ENCODE results near the gene SLC8A1.
A peak's percentile ranks its signal among the peaks of the same experiment; 100 is the strongest.

The SLC8A1 gene

DNA sequence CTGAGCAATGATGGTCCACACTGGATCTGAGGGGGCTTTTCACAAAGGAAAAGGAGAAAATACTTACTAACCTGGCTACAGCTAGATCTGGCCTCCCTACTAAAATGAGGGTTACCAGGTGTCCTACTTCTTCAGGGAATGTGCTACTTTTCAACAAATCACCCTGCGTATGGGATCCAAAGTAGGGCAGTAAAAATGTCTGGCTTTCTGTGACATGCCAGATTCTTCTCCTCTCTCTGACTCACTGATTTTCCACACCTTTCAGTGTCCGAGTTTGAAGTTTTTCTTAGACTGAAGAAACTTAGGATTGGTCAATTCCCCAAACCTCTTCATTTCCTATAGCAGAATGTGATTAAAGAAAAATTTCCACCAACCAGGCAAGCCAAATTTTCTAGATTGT, 71.2 kb downstream of the SLC8A1 start:
- no peak for DNase-seq

DNA sequence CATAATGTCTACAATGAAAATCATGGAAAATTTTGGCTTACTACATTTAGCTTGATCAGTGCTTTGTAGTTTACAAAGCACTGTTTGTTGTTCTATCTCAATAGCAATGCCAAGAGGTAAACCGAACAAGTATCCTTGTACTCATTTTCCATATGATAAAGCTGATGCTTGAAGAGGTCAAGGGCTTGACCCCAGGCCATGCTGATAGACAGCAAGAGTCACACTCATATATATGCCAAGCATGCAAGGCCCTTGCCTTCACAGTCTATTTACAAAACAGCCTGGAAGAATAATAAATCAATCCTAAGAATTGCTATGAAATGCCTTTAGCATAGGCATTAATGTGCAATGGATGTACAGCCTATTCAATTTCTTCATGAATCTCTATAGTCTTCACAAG, 71.8 kb downstream of the SLC8A1 start:
- DNase-seq = no peak

DNA sequence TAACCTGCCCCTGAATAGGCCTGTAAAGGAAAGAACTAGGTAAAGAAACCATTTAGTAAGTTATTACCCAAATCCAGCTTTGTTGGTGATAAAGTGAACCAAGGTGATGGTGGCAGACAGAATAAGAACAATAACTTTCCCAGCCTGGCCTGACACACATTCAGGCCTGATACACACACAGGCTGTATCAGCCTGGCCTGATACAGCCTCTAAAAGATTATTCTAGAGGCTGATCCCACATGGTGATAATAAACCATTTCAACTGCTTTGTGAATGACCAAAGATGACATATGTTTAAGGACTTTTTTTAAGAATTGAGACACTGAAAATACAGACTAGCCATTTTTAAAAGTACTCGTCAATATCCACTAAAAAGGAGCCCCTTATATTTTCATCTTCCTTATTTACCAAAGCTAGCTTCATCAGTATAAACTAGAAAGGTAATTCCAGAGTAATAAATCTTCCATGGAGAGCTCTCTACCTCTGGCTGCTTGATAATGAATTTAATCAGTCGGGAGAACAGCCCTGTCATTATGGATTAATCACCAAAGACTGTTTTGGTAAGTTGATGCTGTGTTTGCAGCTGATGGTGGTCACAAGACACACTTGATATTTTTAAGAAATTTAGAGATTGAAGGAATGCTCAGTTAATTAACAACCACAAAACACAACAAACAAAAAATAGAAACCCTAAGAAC, 77.2 kb downstream of the SLC8A1 start:
- DNase-seq = no peak

DNA sequence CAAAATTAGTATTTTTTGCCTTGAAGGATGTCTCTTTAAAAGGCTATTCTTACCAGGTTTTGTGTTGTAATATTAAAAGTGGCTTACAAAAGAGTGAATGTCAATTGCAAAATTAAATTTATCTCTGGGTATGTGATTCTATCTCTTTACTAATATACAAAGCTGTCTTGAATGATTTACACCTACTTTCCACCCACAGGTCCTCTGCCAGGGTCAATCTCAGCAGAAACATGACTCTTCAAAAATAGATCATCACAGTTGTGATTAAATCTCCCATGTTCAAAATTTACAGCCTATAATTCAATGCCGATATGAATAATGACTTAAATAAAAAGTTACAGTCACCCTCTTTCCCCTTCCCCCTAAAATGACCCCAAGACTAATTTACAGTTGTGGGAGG, 78.8 kb downstream of the SLC8A1 start:
- DNase-seq = no peak

DNA sequence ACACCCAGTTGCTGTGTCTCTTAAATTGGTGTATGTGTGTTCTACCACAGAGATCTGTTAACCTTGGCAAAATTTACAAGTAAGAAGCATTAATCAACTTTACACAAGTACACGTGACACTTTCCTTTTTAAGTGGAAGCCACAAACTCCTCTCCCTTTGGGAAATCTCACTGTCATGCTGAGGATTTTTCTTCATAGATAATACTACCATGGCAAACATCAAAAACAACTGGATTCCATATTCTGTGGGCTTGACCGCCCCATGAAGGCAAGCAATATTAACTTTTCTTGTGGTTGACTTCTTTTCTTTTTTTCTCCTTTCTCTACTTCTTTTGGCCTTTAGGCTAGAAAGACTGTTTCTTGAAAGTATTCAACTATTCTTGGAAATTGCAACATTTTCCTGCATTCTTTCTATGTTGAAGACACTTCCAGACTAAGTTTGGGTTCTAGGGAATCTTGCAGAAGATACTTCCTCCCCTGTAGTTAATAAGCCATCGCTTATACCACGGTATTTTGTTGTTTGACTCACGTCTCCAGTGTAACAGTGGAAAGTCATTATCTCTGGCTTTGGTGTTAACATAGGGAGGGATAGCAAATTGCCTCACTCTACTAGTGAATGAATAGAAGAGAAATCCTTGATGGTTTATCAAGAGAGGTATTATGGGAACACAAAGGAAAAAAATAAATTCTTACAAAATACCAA, 79.5 kb downstream of the SLC8A1 start:
- DNase-seq = no peak

DNA sequence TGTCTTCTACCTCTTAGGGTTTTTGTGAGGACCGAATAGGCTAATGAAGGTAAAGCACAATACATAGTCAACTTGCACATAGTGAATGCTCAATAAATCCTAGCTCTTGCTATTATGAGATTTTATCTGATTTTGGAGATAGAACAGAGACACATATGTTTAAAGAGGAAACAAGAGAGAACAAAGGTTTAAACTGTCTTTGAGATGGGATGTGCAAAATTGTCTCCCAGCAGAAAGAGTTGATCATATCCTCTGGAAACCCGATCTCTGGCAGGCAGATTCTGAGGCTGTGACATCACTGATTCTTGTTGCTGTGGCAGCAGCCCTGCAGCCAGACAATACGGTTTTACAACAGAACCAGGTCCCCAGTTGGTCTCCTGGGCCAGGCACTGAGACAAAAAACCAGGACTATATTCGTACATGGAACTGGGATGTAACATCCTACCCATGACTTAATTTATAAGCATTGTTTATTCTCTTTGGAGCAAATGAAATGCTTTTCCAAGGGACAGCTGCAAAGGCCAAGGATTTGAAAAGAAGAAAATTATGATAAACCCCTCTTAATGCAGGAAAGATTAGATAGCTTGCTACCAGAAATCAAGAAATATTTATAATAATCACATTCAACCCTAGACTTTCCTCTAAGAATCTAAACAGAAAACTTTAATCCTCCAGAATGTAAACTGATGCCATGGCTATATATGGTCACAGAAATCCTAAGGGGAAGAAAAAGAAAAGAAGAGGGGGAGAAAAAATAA, 80.2 kb downstream of the SLC8A1 start:
- DNase-seq = no peak

DNA sequence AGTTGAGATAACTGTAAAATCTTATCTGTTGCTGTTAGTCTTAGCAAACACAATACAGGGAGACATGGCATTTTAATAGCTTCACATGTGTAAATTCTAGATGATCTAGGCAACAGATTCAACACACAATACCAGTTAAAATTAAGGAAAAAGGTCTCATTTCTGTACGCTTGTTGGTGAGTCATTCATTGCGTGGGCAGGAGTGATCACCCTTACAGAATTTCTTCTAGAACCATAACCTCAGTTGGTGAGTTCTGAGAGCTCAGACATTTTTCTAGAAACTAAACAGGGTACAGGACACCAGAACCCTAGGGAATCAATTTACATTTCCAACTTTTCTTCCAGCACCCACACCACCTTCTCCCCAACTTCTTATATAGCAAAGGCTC, 81.9 kb downstream of the SLC8A1 start:
- no peak for DNase-seq

DNA sequence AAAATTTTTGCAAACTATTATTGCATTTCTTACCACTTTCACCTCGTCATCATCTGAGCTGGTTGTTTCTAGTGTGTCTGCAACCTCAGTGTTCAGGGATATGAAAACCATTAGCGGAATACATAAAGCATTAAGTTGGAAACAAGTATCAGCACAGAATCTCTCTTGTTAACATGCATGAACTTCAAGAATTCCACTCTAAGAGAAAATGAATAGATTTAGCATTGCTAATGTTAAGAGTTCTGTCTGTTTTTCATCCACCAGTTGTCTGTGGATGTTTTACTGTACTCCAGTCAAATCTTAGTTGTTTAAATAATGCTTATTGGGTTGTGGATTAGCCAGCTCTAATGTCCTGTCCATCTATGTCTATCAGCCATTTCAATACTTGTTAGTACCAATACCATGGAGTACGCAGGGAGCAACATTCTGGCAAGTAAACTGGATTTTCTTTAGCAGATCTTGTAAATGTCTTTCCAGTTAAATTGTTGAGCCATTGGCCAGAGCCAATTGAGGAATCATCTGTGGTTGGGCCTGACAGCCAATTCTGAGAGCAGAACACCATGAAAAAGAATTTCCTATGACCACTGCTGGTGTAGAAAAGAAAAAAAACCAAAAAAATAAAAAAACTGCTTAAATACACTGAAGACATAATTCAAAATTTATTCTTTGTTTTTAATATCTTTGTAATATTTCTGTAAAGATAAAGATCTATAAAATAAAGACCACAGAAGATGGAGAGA, 82.5 kb downstream of the SLC8A1 start:
- no peak for DNase-seq

DNA sequence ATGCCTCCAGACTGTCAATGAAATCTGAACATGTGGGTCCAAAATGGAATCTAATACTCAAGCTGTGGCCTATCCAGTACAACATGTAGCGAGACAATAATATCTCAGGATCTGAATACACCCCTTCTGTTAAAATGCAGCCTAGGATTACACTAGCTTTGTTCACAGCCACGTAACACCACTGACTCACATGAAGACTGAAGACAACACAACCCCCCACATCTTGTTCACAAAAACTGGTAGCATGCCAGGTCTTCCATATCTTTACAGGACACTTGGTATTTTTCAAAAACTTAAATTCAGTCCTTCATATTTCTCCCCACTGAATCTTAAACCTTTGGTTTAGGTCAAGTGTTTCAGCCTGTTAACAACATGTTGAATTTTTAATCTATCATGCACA, 84.2 kb downstream of the SLC8A1 start:
- DNase-seq = no peak

DNA sequence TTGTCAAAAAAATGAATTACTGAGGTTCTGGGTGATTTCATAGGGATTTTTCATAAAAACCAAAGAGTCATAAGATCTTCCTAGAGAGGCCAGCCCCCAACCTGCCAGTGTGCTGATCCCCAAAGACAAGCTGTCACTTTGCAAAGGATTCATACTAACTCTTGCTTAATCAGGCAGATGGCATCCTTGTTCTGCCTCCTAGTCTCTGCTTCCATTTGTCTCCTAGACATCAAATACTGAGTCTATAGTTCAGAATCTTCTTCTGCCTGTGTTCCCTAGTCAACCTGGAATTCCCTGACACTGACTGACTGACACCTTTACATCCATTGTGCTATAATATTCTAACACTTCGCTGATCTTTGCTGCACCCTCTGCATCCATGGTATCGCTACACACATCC, 84.9 kb downstream of the SLC8A1 start:
- DNase-seq = no peak

DNA sequence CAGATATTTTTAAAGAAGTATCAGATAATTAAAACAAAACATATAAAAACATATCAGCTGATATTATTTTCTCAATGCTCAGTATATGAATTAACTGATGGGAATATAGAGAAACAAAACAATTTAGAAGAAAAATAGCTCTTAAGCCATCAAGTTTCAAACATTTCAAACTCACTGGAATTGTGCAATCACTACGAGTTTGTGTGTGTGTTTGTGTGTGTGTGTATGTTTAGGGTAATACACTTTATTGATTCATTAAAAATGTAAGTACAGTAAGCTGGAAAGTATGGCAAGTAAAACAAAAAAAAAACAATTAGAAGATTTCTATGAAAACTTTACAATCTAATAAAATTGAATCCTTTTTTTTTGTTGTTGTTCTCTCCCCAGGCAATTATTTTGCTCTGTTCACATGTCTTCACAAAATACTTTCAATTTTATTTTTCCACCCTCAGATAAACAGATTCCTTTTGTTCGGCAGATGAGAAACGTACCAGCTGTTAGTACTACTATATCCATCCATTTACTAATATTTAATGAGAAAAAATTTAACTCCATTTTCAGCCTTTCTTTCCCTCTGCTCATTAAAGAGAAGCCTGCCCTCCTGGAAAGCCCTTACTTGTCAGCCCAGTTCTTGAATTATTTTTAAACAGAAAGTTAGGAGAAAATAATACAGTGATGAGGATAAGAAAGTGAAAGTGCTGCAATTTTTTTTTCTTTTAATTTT, 87.6 kb downstream of the SLC8A1 start:
- DNase-seq = peak in 1 of 2 donors; percentile 41

DNA sequence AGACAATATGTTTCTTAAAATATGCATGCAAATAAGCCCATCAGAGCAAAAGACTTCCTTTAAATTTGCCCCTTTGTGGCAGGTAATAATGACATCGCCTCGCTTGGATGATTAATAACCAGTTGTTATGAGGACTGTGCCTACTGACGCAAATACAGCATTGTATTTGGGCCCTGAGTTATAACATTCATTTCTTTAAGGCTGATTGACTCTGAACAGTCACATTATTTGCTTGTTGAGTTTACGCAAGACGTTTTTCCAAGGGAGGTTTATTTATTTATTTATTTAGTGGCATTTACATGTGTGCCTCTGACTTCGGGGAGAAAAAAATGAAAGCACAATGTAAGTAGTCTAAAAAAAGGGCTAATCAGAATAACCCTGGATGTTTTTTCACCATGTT, 88.3 kb downstream of the SLC8A1 start:
- no peak for DNase-seq

DNA sequence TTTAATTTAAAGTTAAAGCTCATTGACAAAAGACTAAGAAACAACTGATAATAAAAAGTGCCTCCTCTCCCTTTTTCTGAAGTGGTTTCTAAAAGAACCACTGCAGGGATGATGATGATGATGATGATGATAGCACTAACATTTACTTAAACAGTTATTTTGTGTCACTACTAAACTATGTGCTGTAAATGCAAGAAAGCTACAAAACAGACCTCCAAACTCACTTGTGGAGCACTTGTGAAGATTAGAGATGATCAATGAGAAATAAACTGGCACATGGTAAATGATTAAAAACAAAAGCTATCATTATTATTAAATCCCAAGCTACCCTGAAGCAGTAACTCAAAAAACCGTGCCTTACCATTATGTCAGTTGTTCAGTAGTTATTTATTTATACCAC, 88.7 kb downstream of the SLC8A1 start:
- no peak for DNase-seq

DNA sequence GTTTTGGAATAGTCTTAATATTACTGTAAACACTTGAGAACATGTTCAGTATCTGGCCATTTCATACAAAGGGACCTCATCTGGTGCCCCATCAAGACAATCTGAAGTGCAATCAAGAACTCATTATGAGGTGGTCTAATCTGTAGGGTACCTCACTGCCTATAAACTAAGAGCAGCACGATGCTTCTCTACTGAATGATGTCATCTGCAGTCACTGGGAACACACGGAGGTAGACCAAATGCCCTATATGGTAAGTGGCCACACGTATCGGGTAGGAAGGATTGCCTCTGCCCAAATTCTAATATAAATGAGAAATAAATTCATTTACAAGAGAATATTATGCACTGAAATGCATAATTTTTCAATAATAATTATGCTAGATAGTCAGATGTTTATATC, 90.4 kb downstream of the SLC8A1 start:
- no peak for DNase-seq

DNA sequence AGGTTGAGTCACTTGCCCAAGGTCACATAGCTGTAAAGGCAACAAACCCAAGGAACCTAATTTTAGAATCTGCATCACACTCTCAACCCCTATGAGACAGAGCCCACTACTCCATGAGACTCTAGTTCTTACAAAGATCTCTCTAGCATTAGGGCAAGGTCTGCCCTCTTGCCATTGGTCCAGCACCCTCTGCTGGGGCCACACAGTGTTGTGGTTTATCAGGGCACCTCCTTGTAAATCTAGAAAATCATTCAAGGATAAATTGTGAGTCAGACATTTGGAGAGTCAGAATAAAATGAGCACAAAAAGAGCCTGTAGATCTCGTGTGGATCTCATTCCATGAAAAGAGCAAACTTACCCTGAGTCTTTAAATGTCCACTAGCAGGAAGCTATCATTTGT, 91.2 kb downstream of the SLC8A1 start:
- no peak for DNase-seq

DNA sequence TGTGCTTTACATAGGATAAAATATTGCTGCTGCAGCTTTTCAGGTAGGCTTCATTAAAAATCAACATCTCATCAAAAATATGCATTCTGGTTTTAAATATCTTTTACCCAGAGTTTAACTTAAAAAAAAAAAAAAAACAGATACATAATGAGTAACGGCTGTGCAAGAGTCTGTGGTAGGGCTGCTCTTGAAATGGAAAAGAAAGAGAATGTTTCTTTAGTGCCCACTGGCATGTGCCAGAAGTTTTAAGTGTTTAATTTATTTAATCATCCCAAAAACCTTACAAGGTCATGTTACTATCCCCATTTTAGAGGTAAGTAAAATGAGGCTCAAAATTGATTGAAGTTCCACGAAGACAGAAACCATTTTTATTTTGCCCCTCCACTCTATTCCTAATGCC, 92.1 kb downstream of the SLC8A1 start:
- no peak for DNase-seq

DNA sequence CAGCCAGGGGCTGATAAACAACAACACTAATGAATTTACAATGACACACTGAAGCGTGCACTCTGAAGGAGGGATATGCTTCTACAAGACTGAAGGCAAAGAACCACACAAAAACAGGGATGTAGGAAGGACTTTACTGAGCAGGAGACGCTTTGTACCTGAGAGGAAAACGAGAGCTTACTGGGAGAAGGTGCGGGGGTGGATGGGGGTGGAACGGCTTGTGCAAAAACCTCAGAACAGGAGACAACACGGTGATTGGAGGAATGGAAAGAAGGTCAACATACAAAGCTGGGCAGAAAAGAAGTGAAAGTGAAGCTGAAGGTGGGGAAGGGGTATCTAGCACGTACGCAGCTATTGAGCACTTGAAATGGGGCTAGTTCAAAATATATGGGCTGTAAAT, 93.1 kb downstream of the SLC8A1 start:
- no peak for DNase-seq

DNA sequence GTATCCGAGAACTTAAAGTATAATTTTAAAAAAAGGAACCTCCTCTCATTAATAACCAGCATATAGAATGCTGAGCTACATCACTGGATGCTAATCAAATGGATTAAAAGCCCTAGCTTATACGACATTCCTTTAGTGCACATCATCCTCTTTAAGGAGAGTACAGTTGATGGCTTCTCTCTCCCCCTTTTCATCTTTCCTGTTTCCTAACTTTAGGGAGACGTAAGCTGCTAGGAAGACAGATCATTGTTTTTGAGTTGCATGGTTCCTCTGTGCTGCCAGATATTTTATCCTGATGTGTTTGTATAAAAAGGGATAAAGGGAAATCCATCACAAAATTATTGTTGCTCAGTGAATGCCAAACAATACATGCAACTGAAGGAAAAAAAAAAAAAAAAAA, 94.2 kb downstream of the SLC8A1 start:
- no peak for DNase-seq

DNA sequence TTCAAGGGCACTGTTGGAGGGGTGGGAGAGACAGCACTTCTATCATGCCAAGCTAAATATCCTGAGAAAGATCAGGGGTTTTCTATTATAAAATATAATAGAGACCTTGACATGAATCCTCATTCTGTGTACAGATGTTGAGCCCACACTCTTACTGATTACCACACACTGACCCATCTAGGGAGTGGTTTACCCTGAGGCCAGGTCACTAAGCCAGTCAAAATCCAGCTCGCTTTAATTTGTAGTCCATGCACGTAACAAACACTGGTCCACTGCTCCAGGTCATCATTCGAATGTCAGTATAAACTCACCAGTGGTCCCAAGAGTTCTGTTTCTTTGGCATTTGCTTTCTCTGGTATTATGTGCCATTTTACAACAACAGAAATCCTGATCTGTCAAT, 96.4 kb downstream of the SLC8A1 start:
- no peak for DNase-seq

DNA sequence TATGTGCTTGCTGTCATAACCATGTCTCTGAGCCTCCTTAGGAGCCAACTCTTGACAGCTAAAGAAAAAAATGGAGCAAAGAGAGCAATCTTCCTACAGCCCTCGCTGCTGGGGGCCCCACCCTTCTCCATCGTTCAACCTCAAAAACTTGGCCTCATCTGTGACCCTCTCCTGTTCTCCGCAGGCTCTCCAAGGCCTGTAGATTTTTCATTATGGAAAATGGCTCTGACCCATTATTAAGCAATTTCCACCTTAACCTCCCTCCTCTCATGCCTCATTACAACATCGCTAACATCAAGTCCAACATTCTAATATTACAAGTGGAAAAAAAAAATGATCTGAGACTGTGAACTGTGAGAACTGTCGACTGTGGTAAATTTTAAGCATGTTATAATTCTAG, 98.7 kb downstream of the SLC8A1 start:
- no peak for DNase-seq

DNA sequence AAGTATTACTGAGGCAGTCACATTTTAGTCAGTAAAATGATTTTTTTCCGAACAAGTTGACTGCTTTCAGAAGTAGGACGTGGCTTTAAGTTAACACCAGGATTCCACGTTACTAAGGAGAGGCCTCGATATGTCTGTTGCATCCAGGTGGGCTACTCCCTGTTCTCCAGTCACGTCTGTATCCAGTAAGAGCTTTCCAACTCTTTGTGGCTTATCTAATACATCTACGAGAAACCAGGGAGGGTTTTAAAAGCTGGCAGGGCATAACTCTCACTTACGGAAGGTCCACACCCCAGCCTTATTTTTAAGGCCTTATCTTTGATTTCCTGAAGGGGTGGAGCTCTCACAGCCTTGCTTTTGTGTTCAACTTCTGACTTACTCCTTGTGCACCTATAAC, 99.2 kb downstream of the SLC8A1 start:
- no peak for DNase-seq

DNA sequence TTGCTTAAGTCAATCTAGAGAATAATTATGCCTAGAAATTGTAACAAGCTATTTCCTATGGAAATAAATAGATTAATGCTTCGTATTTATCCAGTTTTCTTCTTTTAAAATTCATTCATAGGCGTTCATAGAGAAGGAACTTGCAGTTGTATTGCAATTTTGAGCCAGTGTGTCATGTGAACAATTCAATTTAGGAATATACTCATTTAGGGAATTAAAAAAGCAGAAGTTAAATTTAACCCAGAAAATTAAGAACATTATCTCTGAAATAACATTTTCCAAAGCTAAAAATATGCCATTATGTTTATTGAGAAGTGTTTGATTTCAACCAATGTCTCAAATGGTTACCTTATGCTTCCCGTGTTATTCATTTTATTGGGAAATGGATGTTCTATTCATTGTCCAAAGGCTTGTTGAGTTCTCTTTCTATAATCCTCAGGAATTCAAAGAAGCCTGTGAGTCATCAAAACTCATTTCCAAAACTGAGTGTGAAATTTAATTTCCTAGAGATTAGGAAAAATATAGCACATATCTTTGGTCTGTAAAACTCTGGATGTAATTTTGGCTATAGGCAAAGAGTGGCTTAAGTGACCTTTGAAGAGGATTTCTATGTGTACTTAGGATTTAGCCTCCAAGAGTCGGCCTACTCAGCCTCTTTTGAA, 99.7 kb downstream of the SLC8A1 start:
- DNase-seq = no peak
